ENCODE results near the gene MTURN.

MTURN gene

DNA sequence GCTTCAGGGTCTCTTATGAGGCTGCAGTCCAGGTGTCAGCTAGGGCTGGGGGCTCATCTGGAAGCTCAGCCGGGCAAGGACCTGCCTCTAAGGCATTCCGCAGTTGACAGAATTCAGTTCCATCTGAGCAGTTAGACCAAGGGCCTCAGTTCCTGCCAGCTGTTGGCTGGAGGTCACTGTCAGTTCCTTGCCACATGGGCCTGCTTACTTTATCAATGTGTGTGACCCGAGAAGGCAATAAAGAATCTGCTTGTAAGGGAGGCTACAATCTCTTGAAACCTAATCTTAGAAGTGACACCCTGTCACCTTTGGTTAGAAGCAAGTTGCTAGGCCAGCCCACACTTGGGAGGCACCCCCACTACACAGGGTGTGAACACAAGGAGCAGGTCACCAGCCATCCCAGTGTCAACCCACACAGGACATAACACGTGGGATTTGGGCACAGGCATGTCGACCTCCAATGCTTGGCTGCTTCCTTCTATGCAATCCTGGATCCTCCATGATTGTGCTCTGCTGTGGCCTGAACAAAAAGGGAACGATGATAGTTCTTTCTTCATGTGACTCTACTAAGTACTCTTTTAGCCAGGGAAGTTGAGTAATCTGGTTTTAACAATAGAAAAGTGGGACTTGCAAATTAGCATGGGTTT is 41.8 kb downstream of the MTURN start:
- Histone ChIP-seq H3K9me3 (ENCODE audit: control insufficient read depth in 1 of 2, low read length in 2 of 2) (no peaks in the 10 kb centered on the region), H3K27ac (ENCODE audit: low read depth, low read length) (no peak overlapping the region), H3K27me3 (ENCODE audit: control insufficient read depth in 1 of 2, insufficient read depth in 2 of 2, low read length in 2 of 2) (no peaks in the 10 kb centered on the region), H3K9ac (ENCODE audit: low read depth in 1 of 2, low read length in 2 of 2) (no peak overlapping the region), H3K4me3 (ENCODE audit: low read depth in 1 of 2, low read length in 2 of 2) (no peak overlapping the region), H3K4me1 (ENCODE audit: control insufficient read depth in 1 of 2, insufficient read depth in 2 of 2, low read length in 2 of 2) (peaks cover 11 to 19% of the 10 kb centered on the region in 2 donors), H3K36me3 (ENCODE audit: control insufficient read depth in 1 of 2, insufficient read depth in 2 of 2, low read length in 2 of 2) (no peaks in the 10 kb centered on the region)

DNA sequence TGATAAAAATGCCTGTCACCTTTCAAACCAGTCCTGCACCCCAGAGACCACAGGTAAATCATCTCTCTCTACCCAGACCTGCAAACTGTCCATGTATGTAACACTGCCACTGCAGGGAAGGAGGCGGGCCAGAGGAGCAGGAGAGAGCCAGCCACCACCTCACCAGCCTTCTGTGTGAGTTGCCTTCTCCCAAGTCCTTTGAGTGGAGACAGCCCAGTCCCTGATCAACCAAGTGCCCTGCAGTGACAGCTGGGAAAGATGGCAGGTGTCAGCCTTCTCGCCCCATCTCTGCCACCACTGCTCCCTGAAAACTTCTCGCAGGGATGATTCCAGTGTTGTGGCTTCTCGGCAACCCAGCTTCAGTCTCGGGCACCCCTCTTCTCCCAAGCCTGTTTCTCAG is 42.4 kb downstream of the MTURN start:
- no peaks in the 10 kb centered on the region for H3K27me3 ChIP-seq (ENCODE audit: control insufficient read depth in 1 of 2, insufficient read depth in 2 of 2, low read length in 2 of 2)
- no peaks in the 10 kb centered on the region for H3K9me3 ChIP-seq (ENCODE audit: control insufficient read depth in 1 of 2, low read length in 2 of 2)
- no peak overlapping the region for H3K9ac ChIP-seq (ENCODE audit: low read depth in 1 of 2, low read length in 2 of 2)
- H3K36me3 ChIP-seq (ENCODE audit: control insufficient read depth in 1 of 2, insufficient read depth in 2 of 2, low read length in 2 of 2): no peaks in the 10 kb centered on the region
- no peak overlapping the region for H3K4me3 ChIP-seq (ENCODE audit: low read depth in 1 of 2, low read length in 2 of 2)
- no peak overlapping the region for H3K27ac ChIP-seq (ENCODE audit: low read depth, low read length)
- peaks cover 11 to 21% of the 10 kb centered on the region in 2 donors for H3K4me1 ChIP-seq (ENCODE audit: control insufficient read depth in 1 of 2, insufficient read depth in 2 of 2, low read length in 2 of 2)

DNA sequence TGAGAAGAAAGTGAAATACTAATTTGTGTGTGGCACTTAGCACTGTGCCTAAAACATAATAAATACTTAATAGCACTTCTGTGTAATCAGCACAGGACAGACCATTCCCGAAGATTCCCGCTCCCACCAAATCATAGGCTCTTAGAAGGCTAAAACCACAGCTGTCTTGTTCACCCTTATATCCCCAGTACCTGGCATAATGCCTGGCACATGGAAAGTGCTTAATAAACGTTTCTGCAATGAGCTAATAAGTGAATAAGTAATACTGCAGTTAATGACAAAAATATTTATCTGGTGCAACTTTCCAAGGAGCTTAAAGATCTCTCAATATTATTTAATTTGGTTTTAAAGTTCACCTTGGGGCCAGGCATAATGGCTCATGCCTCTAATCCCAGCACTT is 43.2 kb downstream of the MTURN start:
- Histone ChIP-seq H3K27ac (ENCODE audit: low read depth, low read length) (no peak overlapping the region), H3K4me3 (ENCODE audit: low read depth in 1 of 2, low read length in 2 of 2) (no peak overlapping the region)

DNA sequence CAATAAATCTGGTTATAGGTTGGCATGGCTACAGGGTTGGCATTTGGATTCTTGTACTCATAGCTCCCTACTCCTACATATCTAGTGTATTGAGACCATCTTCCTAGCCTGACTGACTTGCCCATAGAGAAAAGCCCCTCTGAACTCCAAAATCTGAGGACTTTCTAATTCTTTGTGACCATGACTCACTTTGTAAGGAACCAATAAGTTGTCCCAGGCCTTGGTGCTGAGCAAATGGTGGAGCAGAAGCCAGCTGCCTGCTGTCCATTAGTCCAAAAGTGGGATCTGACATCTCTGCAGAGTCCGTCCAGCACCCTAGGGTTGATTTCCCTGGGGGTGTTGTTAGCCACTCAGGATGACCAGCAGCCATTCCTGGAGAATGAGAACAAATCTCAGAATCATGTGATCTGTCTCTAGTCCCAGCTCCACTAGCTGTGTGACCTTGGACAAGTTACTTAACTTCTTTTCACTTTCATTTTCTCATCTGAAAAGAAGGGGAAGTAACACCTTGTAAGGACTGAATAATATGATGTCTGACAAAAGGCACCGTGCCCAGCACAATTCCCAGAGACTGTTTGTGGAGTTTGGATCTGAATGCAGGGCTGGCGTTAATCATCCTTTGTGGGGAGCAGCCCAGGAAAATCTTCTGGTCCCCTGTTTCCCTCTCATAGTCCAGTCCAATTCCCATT is 44.1 kb downstream of the MTURN start:
- H3K4me1 ChIP-seq (ENCODE audit: control insufficient read depth in 1 of 2, insufficient read depth in 2 of 2, low read length in 2 of 2): peaks cover 11 to 25% of the 10 kb centered on the region in 2 donors
- no peaks in the 10 kb centered on the region for H3K27me3 ChIP-seq (ENCODE audit: control insufficient read depth in 1 of 2, insufficient read depth in 2 of 2, low read length in 2 of 2)
- peak overlapping the region in 1 of 2 donors; percentile 24 for H3K4me3 ChIP-seq (ENCODE audit: low read depth in 1 of 2, low read length in 2 of 2)
- no peaks in the 10 kb centered on the region for H3K36me3 ChIP-seq (ENCODE audit: control insufficient read depth in 1 of 2, insufficient read depth in 2 of 2, low read length in 2 of 2)
- H3K9ac ChIP-seq (ENCODE audit: low read depth in 1 of 2, low read length in 2 of 2): no peak overlapping the region
- no peaks in the 10 kb centered on the region for H3K9me3 ChIP-seq (ENCODE audit: control insufficient read depth in 1 of 2, low read length in 2 of 2)
- H3K27ac ChIP-seq (ENCODE audit: low read depth, low read length): no peak overlapping the region

More for the DNA sequence above, 43.2 kb downstream of the MTURN start:
- Histone ChIP-seq H3K9me3 (ENCODE audit: control insufficient read depth in 1 of 2, low read length in 2 of 2) (no peaks in the 10 kb centered on the region), H3K36me3 (ENCODE audit: control insufficient read depth in 1 of 2, insufficient read depth in 2 of 2, low read length in 2 of 2) (no peaks in the 10 kb centered on the region), H3K4me1 (ENCODE audit: control insufficient read depth in 1 of 2, insufficient read depth in 2 of 2, low read length in 2 of 2) (peaks cover 11 to 25% of the 10 kb centered on the region in 2 donors), H3K27me3 (ENCODE audit: control insufficient read depth in 1 of 2, insufficient read depth in 2 of 2, low read length in 2 of 2) (no peaks in the 10 kb centered on the region), H3K9ac (ENCODE audit: low read depth in 1 of 2, low read length in 2 of 2) (no peak overlapping the region)

DNA sequence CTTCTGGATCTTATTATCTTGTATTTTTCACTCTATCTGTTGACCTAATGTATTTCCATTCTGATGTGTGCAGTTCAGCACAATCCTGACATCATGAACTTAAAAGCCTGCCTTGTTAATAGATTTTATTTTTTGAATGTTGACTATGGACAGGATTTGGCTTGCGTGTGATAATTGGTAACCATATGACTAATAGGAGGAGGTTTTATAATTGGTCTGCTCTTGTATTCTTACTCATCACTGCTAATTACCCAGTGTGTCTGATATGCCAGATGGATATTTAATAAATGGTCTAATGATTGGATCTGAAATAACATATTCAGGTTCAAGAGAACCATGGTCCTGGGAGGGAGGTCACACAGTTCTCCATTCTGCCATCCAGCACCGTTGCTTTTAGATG is 45.9 kb downstream of the MTURN start:
- Histone ChIP-seq H3K4me1 (ENCODE audit: control insufficient read depth in 1 of 2, insufficient read depth in 2 of 2, low read length in 2 of 2) (peaks cover 11 to 25% of the 10 kb centered on the region in 2 donors), H3K9me3 (ENCODE audit: control insufficient read depth in 1 of 2, low read length in 2 of 2) (no peaks in the 10 kb centered on the region), H3K27ac (ENCODE audit: low read depth, low read length) (no peak overlapping the region), H3K36me3 (ENCODE audit: control insufficient read depth in 1 of 2, insufficient read depth in 2 of 2, low read length in 2 of 2) (no peaks in the 10 kb centered on the region), H3K4me3 (ENCODE audit: low read depth in 1 of 2, low read length in 2 of 2) (no peak overlapping the region), H3K9ac (ENCODE audit: low read depth in 1 of 2, low read length in 2 of 2) (no peak overlapping the region), H3K27me3 (ENCODE audit: control insufficient read depth in 1 of 2, insufficient read depth in 2 of 2, low read length in 2 of 2) (no peaks in the 10 kb centered on the region)

DNA sequence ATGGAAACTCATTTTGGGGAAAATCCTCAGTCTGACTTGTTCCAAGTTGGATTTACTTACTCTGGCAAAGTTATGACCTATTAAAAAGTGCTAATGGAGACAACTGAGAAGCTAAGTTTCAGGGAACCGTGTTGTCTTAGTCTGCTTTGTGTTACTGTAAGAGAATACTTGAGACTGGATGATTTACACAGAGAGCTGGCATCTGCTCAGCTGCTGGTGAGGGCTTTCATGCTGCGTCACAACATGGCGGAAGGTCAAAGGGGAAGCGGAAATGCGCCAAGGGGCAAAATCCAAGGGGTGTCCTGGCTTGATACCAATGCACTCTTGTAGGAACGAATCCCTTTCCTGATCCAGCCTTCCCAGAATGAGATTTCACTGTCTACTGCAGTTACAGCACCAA is 46.4 kb downstream of the MTURN start:
- Histone ChIP-seq H3K4me1 (ENCODE audit: control insufficient read depth in 1 of 2, insufficient read depth in 2 of 2, low read length in 2 of 2) (peaks cover 11 to 24% of the 10 kb centered on the region in 2 donors), H3K27ac (ENCODE audit: low read depth, low read length) (no peak overlapping the region), H3K4me3 (ENCODE audit: low read depth in 1 of 2, low read length in 2 of 2) (no peak overlapping the region), H3K9me3 (ENCODE audit: control insufficient read depth in 1 of 2, low read length in 2 of 2) (no peaks in the 10 kb centered on the region), H3K9ac (ENCODE audit: low read depth in 1 of 2, low read length in 2 of 2) (no peak overlapping the region), H3K27me3 (ENCODE audit: control insufficient read depth in 1 of 2, insufficient read depth in 2 of 2, low read length in 2 of 2) (no peaks in the 10 kb centered on the region), H3K36me3 (ENCODE audit: control insufficient read depth in 1 of 2, insufficient read depth in 2 of 2, low read length in 2 of 2) (no peaks in the 10 kb centered on the region)

DNA sequence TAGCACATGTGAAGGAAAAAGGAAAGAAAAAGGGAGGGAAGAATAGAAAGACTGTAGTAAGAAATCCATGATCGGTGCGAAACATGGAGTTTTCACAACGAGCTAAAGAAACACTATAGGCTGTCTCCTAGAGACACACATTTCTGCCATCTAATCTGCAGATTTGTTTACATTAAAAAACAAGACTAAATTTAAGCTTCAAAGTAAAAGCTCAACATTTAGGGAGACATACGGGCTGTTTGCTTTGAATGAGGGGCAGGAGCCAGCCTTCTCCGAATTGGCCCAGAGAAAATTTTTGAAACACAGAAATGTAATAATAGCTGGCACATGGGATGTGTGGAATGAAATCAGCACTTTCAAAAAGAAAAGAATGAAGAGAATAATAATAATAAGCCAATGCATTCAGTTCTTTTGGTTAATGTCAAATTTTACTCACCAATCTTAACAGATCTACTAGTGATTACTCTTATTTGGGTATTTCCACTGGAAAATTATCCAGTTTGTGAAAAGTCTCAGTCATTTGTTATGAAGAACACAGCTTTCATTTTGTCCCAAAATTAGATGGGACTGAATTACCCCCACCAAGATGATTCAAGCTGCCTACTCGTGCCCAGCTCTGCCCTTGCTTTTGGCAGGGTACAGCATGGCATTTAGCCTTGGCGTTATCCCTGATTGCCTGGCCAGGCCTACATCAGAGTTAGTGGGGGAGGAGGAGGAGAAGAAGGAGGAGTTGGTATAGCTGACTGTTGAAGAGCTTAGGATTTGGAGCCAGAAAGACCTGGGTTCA is 47.1 kb downstream of the MTURN start:
- Histone ChIP-seq H3K27ac (ENCODE audit: low read depth, low read length) (no peak overlapping the region), H3K4me1 (ENCODE audit: control insufficient read depth in 1 of 2, insufficient read depth in 2 of 2, low read length in 2 of 2) (peaks cover 8 to 19% of the 10 kb centered on the region in 2 donors), H3K9me3 (ENCODE audit: control insufficient read depth in 1 of 2, low read length in 2 of 2) (no peaks in the 10 kb centered on the region), H3K27me3 (ENCODE audit: control insufficient read depth in 1 of 2, insufficient read depth in 2 of 2, low read length in 2 of 2) (no peaks in the 10 kb centered on the region), H3K36me3 (ENCODE audit: control insufficient read depth in 1 of 2, insufficient read depth in 2 of 2, low read length in 2 of 2) (no peaks in the 10 kb centered on the region), H3K9ac (ENCODE audit: low read depth in 1 of 2, low read length in 2 of 2) (no peak overlapping the region), H3K4me3 (ENCODE audit: low read depth in 1 of 2, low read length in 2 of 2) (no peak overlapping the region)

DNA sequence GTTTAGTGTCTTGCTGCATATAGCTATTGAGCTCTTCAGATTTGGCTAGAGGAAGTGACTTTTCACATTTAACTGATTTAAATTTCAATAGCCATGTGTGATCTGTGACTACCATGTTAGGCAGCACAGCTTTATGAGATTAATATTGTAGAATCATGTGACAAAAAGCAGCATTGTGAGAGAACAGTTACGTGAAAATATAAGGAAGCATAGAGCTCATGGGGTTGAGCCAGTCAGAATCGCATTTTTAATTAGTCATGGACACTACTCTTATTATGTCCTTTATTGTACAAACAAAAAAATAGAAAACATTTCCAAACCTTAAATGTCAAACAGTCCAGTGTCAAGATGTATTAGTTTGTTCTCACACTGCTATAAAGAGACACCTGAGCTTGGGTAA is 48.0 kb downstream of the MTURN start:
- Histone ChIP-seq H3K4me3 (ENCODE audit: low read depth in 1 of 2, low read length in 2 of 2) (no peak overlapping the region), H3K9ac (ENCODE audit: low read depth in 1 of 2, low read length in 2 of 2) (no peak overlapping the region), H3K27ac (ENCODE audit: low read depth, low read length) (no peak overlapping the region), H3K4me1 (ENCODE audit: control insufficient read depth in 1 of 2, insufficient read depth in 2 of 2, low read length in 2 of 2) (peaks cover 8 to 19% of the 10 kb centered on the region in 2 donors), H3K9me3 (ENCODE audit: control insufficient read depth in 1 of 2, low read length in 2 of 2) (peaks cover 0 to 4% of the 10 kb centered on the region in 2 donors), H3K27me3 (ENCODE audit: control insufficient read depth in 1 of 2, insufficient read depth in 2 of 2, low read length in 2 of 2) (no peaks in the 10 kb centered on the region), H3K36me3 (ENCODE audit: control insufficient read depth in 1 of 2, insufficient read depth in 2 of 2, low read length in 2 of 2) (no peaks in the 10 kb centered on the region)

DNA sequence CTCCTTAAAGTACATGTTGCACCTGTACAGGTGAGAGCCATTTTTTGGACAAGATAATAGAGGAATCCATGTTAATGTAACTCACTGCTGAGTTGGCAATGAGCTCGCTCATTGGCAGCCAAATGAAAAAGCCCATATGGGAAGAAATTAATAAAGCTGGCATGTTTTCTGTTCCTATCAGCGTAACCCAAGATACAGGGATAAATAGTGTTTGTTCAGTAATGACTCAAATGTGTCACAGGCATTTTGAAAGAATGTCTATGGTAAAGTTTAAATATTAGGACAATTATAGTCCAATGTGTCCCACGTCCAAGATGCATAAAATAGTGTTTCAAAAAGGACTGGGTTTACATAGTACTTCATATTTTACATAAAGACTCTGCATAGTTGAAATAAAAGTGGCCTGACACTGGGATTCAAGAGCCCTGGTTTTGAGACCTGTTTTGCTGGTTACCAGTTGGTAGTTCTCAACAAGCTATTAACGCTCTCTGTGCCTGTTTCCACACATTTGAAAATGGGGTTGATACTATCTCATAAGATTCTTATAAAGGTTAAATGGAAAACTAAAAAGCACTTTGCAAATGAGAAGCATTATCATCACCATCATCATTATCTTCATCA is 49.1 kb downstream of the MTURN start:
- Histone ChIP-seq H3K9me3 (ENCODE audit: control insufficient read depth in 1 of 2, low read length in 2 of 2) (peaks cover 0 to 4% of the 10 kb centered on the region in 2 donors), H3K9ac (ENCODE audit: low read depth in 1 of 2, low read length in 2 of 2) (no peak overlapping the region), H3K36me3 (ENCODE audit: control insufficient read depth in 1 of 2, insufficient read depth in 2 of 2, low read length in 2 of 2) (no peaks in the 10 kb centered on the region), H3K27me3 (ENCODE audit: control insufficient read depth in 1 of 2, insufficient read depth in 2 of 2, low read length in 2 of 2) (no peaks in the 10 kb centered on the region), H3K4me1 (ENCODE audit: control insufficient read depth in 1 of 2, insufficient read depth in 2 of 2, low read length in 2 of 2) (peaks cover 6 to 13% of the 10 kb centered on the region in 2 donors), H3K4me3 (ENCODE audit: low read depth in 1 of 2, low read length in 2 of 2) (no peak overlapping the region), H3K27ac (ENCODE audit: low read depth, low read length) (no peak overlapping the region)

All from duodenal mucosa (tissue), 2 donors.